Gastroesophageal sphincter (tissue), 3 donors: ENCODE data around the gene NIPAL1.

Experiments
- CTCF ChIP-seq, 4 experiments: fragments of 200-600 bp in 2 of 4; fragments of 450-650 bp in 2 of 4; sonication (generic) in 1 of 4; IDR thresholded peaks; one replicate each; pipeline ENCODE4 v1.5.1; 2017 to 2019; ENCODE audit warnings: antibody characterized with exemption in 4 of 4, mild to moderate bottlenecking in 2 of 4, moderate library complexity in 2 of 4
- POLR2A ChIP-seq, 2 donors: fragments of 450-650 bp; IDR thresholded peaks; one replicate each; pipeline ENCODE4 v1.6.1; 2017; ENCODE audit warnings: antibody characterized with exemption in 2 of 2, mild to moderate bottlenecking in 2 of 2, moderate library complexity in 1 of 2
- POLR2AphosphoS5 ChIP-seq: sonication (generic); formaldehyde crosslinking; IDR thresholded peaks from one replicate; pipeline ENCODE4 v1.6.1; 2017; ENCODE audit warnings: antibody characterized with exemption

- TF ChIP-seq CTCF (IDR thresholded peaks at IDR 0.05) (no peak), POLR2A (IDR thresholded peaks at IDR 0.05) (no peak), POLR2AphosphoS5 (no peak)
Observed at GRCh38 chr4:48085821-48086589, 69.4 kb downstream of the NIPAL1 start.
